ENCODE data around the gene ZNF770.

ZNF770 gene

GRCh38 chr15:34988027-34988902 is at the start of gene ZNF770:
Gene ZNF770 (minus strand): TSS chr15:34988287. CDS start chr15:34983434, 4,853 bp downstream.
- peak; percentile 48 for DNase-seq

DNA sequence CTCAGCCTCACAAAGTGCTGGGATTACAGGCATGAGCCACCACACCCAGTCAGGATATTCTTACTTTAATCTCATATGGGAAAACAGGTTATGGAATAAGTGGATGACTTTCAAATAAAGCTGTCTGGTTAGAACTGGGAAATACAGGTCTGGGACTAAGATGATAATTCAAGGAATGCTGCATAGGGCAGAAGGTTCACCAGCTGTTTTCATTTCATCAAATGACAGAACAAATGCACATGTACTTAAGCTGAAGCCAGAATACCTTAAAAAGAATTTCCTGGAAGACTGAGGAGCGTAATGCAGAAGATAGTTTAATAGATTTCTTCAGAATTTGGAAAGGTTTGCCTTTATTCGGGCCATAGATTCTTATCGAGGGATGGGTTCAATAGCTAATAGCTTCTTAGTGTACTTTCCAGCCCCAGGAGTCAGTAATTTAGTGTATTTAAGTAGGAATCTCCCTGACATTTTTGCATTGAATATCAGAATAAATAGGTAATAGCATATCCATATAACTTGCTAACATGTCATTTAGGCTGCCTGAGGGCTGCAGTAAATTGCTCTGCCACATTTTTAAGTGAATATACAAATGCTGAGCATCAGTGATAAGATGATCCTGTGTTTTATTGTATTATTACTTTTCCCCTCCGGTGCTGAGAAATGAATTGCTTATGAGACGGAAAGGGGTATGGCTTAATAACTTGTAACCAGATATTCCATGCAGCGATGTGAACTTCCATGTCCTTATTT is 40.3 kb upstream of the ZNF770 start:
- no peak for DNase-seq

- no peak for DNase-seq
Observed at GRCh38 chr15:35023804-35024203, 35.7 kb upstream of the ZNF770 start.

DNA sequence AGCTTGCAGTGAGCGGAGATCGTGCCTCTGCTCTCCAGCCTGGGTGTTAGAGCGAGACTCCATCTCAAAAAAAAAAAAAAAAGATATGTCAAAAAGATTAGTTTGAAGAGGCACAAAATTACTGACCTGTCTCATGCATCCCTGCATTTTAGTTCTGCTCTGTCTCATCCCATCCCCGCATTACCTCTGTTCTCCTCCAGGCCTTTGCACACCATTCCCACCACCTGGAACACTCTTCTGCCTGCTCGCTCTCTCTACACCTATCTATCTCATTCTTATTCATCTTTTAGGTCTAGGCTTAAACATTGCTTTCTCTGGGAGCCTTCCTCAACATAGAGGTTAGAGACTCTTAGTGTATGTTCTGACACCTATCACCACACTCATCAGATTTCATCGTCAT is 32.9 kb upstream of the ZNF770 start:
- no peak for DNase-seq

DNA sequence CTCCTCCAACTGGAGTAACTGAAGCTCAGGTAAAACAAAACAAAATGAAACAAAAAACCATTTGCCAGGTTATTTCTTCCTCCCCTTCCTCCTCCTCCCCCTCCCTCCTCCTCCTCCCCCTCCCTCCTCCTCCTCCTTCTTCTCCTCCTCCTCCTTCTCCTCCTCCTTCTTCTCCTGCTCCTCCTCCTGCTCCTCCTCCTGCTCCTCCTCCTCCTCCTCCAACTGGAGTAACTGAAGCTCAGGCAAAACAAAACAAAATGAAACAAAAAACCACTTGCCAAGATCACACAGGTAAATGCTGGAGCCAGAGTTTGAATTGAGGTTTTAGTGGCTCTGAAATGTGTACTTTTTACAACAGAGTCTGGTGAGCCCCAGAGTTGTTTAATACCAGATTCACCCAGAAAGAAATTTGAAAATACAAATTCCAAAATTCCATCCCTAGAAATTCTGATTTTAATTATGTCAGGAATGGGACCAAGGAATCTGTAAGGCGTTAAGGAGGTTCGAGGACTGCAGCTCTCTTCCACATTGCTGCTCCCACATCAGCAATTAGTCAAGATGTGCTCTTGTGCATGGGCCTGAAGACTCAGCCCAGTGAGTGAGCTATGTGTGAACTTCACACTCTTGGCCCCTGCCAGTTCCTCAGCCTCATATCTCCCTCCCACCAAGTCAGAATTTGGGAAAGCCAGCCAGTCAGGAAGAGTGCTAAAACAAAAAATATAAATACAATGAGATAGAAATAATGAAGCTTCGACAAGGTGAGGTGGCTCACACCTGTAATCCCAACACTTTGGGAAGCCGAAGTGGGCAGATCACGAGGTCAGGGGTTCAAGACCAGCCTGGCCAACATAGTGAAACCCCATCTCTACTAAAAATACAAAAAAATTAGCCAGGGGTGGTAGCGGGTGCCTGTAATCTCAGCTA is 31.6 kb upstream of the ZNF770 start:
- DNase-seq, result no peak

GRCh38 chr15:35014241-35014640 is 26.2 kb upstream of the ZNF770 start:
- no peak for DNase-seq

DNA sequence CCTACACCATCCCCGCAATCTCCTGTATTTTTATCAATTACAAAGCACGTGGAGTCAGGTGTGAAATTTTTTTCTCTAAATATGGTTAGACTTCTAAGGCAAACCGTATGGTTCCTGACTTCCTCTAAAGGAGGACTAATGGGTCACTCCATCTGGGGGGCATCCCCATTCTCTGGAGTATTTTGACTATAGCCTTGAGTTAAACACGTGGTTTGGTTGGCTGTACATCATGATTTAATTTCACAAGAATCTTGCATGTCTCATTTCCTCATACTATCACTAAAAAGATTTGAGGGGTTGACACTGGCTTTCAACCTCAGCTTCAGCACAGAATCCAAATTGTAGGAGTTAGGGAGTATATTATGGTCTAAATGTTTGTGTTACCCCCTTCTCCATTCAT is 25.3 kb upstream of the ZNF770 start:
- no peak for DNase-seq

- no peak for DNase-seq
Observed at GRCh38 chr15:35007397-35007796, 19.3 kb upstream of the ZNF770 start.

- no peak for DNase-seq
Observed at GRCh38 chr15:35005933-35006332, 17.8 kb upstream of the ZNF770 start.

- DNase-seq, result no peak
Observed at GRCh38 chr15:35003928-35004327, 15.8 kb upstream of the ZNF770 start.

DNA sequence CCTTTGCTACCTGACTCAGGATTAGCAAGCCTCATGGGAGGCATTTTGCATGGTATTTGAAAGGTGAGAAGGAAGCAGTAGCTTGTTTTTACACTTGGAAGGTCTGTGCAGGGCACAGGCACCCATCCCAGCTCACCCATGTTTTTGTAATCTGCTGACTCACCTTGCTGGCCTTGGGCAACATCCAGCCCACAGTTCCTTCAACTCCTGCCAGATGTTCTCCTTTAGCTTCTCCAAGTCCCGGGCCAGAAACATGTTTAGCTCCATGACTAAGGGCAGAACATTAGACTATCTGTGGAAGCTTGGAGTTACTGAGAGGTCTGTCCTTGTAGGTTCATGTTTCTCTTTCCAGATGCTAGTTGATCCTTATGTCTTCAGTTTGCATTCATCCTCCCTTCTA is 12.4 kb upstream of the ZNF770 start:
- DNase-seq, result no peak

DNA sequence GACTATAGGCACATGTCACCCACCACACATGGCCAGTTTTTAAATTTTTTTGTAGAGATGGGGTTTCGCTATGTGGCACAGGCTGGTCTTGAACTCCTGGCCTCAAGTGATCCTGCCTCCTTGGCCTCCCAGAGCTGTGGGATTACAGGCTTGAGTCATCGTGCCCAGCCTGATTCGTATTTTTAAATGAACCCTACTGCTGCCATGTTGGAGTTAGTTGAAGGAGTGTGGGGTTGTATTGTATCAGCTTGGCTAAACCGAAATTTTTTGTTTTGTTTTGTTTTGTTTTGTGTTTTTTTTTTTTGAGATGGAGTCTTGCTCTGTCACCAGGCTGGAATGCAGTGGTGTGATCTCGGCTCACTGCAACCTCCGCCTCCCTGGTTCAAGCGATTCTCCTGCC is 11.8 kb upstream of the ZNF770 start:
- no peak for DNase-seq

- no peak for DNase-seq
Observed at GRCh38 chr15:34994925-34995324, 6.8 kb upstream of the ZNF770 start.

- DNase-seq, result no peak
Observed at GRCh38 chr15:34993877-34994276, 5.8 kb upstream of the ZNF770 start.

DNA sequence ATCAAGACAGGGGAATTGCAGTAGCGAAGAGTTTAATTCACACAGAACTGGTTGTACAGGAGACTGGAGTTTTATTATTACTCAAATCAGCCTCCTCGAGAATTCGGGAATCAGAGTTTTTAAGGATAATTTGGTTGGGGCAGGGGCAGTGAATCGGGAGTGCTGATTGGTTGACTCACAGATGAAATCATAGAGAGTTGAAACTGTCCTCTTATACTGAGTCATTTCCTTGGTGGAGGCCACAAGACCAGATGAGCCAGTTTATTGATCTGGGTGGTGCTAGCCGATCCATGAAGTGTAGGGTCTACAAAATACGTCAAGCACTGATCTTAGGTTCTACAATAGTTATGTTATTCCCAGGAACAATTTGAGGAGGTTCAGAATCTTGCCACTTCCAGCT is 5.3 kb upstream of the ZNF770 start:
- DNase-seq, result no peak

DNA sequence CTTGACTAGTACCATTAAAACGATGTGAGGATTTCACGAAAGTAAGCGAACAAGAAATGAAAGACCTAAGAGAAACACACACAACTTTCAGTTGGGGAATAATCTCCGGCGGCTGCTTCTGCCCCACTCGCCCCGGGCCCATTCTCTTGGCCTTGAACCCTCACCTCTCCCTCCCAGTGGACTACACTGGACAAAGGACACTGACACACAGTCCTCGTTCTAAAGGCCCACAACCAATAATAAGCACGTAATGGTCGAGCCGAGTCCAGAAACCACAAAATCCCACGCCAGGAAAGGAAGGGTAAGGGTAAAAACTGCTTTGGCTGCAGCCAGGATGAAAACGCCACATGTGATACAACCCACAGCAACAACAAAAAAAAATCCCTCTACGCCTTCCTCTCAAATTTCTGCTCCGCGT is 469 bp downstream of the ZNF770 start:
- no peak for DNase-seq

GRCh38 chr15:34986771-34987480 is 1.2 kb downstream of the ZNF770 start:
- no peak for DNase-seq

DNA sequence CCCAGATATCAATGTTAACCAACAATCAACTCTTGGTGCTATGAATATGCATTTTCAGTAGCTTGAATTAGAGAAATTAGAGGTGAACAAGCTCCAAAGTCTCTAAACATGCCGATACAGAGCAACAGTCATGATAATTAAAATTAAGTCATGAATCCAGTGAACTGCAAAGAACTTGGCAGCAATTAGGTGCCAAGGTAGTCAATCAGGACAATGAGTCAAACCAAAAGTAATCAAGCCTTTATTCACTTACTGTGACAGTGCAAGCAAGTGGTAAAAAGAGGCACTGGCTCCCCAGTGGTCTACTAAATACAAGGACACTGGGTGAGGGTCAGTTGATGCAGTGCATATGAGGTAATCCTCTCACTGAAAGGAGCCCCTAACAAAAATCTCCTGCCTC is 1.8 kb downstream of the ZNF770 start:
- no peak for DNase-seq

DNA sequence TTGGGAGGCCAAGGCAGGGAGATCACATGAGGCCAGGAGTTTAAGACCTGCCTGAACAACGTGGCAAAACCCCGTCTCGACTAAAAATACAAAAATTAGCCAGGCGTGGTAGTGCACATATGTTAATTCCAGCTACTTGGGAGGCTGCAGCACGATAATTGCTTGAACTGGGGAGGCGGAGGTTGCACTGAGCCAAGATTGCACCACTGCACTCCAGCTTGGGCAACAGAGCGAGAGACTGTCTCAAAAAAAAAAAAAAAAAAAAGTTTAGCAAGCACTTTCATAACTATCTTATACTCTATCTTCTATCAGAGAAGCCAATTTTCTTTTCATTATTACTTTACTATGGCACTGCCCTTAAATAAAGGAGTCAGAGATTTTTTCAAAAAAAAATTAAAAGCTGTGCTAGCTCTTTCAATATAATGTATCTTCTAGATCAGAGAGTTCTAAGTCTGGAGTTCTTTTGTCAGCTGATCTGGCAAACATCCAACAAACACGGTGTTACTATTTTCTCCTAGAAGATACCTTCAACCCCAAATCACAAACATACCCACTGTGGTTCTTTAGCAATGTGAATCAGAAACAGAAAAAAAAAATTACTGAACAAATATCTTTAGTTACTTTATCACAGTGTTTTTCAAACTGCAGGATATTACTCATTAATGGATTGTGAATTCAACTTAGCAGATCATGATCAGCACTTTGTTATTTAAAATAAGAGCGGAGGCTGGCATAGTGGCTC is 3.0 kb downstream of the ZNF770 start:
- peak; percentile 8 for DNase-seq

DNA sequence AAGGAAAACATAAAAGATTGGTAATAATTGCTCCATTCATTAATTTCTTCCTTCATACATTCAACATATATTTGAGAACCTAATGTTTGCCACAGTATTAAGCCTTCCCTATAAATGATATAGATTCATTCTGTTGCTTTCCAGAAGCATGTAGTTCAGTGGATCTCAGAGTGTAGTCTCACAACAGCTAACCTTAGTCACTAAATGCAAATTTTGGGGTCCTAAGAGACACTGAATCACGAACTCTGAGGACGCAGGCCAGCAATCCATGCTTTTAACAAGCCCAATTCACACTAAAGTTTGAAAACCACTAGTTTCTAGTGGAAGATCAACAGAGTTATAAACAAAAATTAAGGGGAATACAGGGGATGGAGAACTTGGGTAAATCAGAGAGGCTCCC is 11.3 kb downstream of the ZNF770 start:
- DNase-seq, result no peak

DNA sequence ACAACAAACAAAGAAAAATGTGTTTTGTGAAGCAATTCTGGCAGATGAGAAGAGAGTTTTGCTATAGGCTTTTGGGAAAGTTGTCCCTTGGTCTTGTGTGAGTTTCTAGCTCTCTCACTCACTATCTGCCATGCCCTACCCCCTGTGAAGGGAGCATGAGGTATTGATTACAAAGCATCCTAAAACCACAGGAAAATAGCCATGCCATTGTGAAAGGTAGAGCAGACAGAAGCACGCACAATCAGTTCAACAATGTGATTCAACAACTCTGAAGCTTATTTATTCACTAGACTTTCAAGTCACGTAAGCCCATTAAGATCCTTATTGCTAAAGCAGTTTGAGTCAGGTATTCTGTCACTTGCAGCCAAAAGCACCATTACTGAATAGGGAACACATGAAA is 12.0 kb downstream of the ZNF770 start:
- DNase-seq, result no peak

GRCh38 chr15:34973512-34973911 is 14.6 kb downstream of the ZNF770 start:
- no peak for DNase-seq

Measured in NCI-H1694 treated with DMSO at 0.1 percent for 48 hours (cell line).